ENCODE results near the gene TMCO6.
"Not testable (repeated sequence)": the region's sequence is repeated elsewhere in the genome, so short reads cannot be mapped to it uniquely, and the experiment has no call there.

TMCO6 gene

GRCh38 chr5:140639148-140639981, at the start of gene TMCO6:
TMCO6 (plus strand) TSS chr5:140639451; CDS start chr5:140639528, 77 bp downstream.
- Histone ChIP-seq H3K27me3 (no peaks in the 10 kb centered on the region), H3K4me3 (peak within 1 kb of the TSS; percentile 59 to 84), H3K9me3 (no peaks in the 10 kb centered on the region), H3K36me3 (peaks cover under 1 to 24% (median 14%) of the 10 kb centered on the region in 3 donors), H3K27ac (peak within 1 kb of the TSS; percentile 81 to 84), H3K4me1 (peaks cover 0 to 37% (median 9%) of the 10 kb centered on the region in 4 donors)
- intact Hi-C loops (cut with DNase I; ENCODE audit: low total_unique reads) = loop anchor here (2.0 kb wide), 1 partner anchor 75 kb away; the partner anchor contains the start of genes APBB3 and SLC35A4
- DNase-seq = peak; percentile 98 to 99
- TF ChIP-seq, protein P1, sequence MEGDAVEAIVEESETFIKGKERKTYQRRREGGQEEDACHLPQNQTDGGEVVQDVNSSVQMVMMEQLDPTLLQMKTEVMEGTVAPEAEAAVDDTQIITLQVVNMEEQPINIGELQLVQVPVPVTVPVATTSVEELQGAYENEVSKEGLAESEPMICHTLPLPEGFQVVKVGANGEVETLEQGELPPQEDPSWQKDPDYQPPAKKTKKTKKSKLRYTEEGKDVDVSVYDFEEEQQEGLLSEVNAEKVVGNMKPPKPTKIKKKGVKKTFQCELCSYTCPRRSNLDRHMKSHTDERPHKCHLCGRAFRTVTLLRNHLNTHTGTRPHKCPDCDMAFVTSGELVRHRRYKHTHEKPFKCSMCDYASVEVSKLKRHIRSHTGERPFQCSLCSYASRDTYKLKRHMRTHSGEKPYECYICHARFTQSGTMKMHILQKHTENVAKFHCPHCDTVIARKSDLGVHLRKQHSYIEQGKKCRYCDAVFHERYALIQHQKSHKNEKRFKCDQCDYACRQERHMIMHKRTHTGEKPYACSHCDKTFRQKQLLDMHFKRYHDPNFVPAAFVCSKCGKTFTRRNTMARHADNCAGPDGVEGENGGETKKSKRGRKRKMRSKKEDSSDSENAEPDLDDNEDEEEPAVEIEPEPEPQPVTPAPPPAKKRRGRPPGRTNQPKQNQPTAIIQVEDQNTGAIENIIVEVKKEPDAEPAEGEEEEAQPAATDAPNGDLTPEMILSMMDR (IDR thresholded peaks at IDR 0.05) = peak; percentile 65 to 69

- no peak for DNase-seq
- intact Hi-C loops (cut with DNase I; ENCODE audit: low total_unique reads) = no loop called here
- H3K27me3 ChIP-seq = no peaks in the 10 kb centered on the region
- no peak overlapping the region for H3K4me3 ChIP-seq
- H3K27ac ChIP-seq = no peak overlapping the region
- no peaks in the 10 kb centered on the region for H3K9me3 ChIP-seq
- TF ChIP-seq, protein P1 (IDR thresholded peaks at IDR 0.05) = no peak
- no peaks in the 10 kb centered on the region for H3K36me3 ChIP-seq
- H3K4me1 ChIP-seq = peaks cover 0 to 22% (median 8%) of the 10 kb centered on the region in 4 donors
These were observed 48.4 kb upstream of the TMCO6 start for GRCh38 chr5:140590861-140591260.

DNA sequence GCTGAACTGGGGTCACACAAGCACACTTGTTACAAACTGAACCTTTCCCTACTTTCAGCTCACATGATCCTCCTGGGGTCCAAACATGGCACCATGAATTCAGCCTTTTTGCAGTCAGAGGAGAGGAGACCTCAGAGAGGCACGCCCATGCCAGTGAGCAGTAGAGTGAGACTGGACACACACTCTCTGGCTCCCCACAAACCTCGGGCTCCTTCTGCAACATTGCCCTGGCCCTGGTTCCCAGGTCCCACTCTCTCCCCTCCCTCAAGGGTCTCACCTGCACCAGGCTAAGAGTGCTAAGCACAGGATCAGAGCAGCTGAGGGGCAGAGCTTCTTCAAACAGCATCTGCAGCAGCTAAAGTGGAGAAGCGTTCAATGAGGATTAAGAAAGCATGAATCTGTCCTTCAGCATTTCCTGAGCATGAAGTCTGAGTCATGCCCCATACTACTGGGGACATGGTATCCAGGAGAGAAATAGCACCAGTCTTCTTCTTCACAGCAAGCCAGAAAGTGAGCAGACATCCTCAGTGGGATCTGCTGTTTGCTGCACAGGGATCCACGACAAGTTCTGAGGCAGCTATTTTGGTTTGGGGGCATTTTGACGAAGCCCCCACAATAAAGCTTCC, 47.4 kb upstream of the TMCO6 start:
- no peak for DNase-seq
- intact Hi-C loops (cut with DNase I; ENCODE audit: low total_unique reads) = no loop called here
- H3K27ac ChIP-seq = no peak overlapping the region
- peaks cover 0 to 22% (median 8%) of the 10 kb centered on the region in 4 donors for H3K4me1 ChIP-seq
- H3K9me3 ChIP-seq = no peaks in the 10 kb centered on the region
- H3K27me3 ChIP-seq = no peaks in the 10 kb centered on the region
- no peaks in the 10 kb centered on the region for H3K36me3 ChIP-seq
- TF ChIP-seq, protein P1 (IDR thresholded peaks at IDR 0.05) = no peak
- H3K4me3 ChIP-seq = no peak overlapping the region

- H3K4me1 ChIP-seq = peaks cover 0 to 20% (median 8%) of the 10 kb centered on the region in 4 donors
- intact Hi-C loops (cut with DNase I; ENCODE audit: low total_unique reads); H3K4me3 ChIP-seq: not testable (repeated sequence)
These were observed 46.2 kb upstream of the TMCO6 start for GRCh38 chr5:140593070-140593469.

DNA sequence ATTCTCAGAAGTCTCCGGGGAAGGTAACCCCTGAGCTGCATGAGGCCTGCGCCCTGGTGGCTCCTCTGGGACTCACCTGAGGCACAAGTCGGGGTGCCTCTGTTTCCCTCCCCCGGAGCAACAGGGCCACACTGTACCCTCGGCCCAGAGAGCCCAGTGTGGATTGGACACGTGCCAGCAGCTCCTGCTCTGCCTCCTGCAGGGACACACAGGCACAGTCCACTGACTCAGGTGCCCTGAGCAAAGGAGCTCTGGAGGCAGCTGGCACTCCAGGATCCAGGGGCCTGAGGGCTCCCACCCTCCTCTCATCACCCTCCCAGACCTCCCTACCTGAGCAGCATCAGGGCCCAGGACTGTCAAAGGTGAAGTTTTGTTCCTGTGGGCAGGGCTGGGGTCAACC, 45.1 kb upstream of the TMCO6 start:
- Histone ChIP-seq H3K9me3 (no peaks in the 10 kb centered on the region), H3K27ac (no peak overlapping the region), H3K27me3 (no peaks in the 10 kb centered on the region), H3K36me3 (no peaks in the 10 kb centered on the region), H3K4me3 (no peak overlapping the region), H3K4me1 (peaks cover 0 to 9% (median 2%) of the 10 kb centered on the region in 4 donors)
- DNase-seq = no peak
- TF ChIP-seq, protein P1 (IDR thresholded peaks at IDR 0.05) = no peak
- intact Hi-C loops (cut with DNase I; ENCODE audit: low total_unique reads) = no loop called here

More at GRCh38 chr5:140593070-140593469, 46.2 kb upstream of the TMCO6 start:
- DNase-seq, H3K27ac ChIP-seq, H3K36me3 ChIP-seq, H3K9me3 ChIP-seq, H3K27me3 ChIP-seq: not testable (repeated sequence)
